GM21723 (cell line): ENCODE data around the gene HNRNPDL.
"Not testable (repeated sequence)": the region's sequence is repeated elsewhere in the genome, so short reads cannot be mapped to it uniquely, and the experiment has no call there.

ENCODE experiments used
- ATAC-seq: cut with Tn5 transposase; IDR thresholded peaks from one replicate; pipeline ENCODE4 v1.9.1; 2021; ENCODE audit warnings: mild to moderate bottlenecking, moderate library complexity; ENCODE audit not compliant: unreplicated experiment

The HNRNPDL gene

DNA sequence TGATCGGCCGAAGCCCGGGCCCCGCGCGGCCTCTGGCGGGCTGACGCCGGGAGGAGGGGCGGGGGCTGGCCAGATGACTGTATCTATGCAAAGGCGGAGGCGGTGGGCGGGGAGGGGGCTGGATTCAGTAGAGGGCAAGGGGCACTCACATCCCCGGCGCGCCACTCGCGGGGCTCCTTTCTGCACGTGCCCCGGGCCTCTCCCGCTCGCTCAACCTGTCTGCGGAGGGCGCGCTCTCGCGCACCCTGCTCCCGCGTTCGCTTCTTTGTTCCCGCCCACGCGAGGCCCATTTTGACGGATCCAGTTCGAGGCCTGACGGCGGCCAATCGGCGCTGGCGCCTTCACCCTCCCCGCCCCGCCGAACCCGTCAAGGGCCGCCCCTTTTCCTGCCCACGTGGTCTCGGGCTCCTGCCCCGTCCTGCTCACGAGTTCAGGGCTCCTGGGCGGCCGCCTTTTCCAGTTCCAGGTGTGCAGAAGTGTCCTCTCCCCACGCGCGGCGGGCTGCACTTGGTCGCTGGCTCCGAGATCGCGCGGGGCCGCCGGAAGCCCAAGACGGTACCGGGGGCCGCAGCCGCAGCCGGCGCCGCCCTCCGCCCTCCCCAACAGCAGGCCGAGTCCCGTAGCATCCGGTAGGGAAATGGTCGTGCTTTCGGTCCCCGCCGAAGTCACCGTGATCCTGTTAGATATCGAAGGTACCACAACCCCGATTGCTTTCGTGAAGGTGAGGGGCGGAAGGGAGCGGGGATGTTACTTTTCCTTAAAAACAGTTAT lies at the start of gene HNRNPDL, which contains the start of gene ENOPH1:
TSS of gene HNRNPDL (minus strand) at position 270 of the 771 bp plus-strand sequence. CDS start 772 bp downstream, outside the sequence.
TSS of gene ENOPH1 (plus strand) at position 398 of the 771 bp plus-strand sequence. CDS start at position 638, 240 bp downstream.
- peak; percentile 78 for ATAC-seq

DNA sequence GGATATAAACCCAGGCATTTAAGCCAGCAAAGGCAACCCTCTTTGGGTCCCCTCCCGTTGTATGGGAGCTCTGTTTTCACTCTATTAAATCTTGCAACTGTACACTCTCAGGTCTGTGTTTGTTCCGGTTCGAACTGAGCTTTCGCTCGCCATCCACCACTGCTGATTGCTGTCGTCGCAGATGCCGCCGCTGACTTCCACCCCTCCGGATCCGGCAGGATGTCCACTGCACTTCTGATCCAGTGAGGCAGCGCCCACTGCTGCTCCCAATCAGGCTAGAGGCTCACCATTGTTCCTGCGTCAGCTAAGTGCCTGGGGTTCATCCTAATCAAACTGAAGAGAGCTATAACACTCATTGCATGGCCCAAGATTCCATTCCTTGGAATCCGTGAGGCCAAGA lies 49.3 kb upstream of the HNRNPDL start:
- ATAC-seq, result no peak

DNA sequence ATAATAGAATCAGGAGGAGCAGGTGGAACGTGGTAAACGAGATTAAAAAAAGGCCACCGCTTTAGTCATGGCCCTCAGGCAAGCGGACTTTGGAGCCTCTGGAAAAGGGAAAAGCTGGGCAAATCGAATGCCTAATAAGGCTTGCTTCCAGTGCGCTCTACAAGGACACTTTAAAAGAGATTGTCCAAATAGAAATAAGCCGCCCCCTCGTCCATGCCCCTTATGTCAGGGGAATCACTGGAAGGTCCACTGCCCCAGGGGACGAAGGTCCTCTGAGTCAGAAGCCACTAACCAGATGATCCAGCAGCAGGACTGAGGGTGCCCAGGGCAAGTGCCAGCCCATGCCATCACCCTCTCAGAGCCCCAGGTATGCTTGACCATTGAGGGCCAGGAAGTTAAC lies 47.2 kb upstream of the HNRNPDL start:
- ATAC-seq, result not testable (repeated sequence)

DNA sequence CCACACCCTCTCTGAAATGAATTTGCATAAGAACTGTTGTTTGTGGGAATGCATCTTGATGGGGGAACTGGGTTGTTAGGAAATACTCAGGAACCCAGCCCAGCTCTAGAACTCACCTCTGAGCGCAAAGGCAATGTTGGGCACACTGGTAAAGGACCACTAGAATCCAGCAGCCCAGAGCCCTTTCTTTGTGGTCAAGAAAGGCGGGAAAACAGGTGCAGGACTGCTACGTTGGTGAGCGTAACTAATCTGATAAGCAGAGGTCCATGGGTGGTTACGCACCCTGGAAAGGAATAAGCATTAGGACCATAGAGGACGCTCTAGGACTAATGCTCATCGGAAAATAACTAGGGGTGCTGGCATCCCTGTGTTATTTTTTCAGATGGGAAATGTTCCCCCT lies 45.7 kb upstream of the HNRNPDL start:
- ATAC-seq, result not testable (repeated sequence)

DNA sequence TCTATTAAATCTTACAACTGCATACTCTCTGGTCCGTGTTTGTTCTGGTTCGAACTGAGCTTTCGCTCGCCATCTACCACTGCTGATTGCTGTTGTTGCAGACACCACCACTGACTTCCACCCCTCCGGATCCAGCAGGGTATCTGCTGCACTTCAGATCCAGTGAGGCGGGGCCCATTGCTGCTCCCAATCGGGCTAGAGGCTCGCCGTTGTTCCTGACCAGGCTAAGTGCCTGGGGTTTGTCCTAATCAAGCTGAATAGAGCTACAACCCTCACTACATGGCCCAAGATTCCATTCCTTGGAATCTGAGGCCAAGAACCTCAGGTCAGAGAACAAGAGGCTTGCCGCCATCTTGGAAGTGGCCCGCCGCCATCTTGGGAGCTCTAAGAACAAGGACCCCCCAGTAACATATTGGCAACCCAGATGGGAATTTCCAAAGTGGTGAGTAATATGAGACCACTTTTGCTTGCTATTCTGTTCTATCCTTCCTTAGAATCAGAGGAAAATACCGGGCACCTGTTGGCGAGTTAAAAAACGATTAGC lies 43.4 kb upstream of the HNRNPDL start:
- ATAC-seq, result no peak

DNA sequence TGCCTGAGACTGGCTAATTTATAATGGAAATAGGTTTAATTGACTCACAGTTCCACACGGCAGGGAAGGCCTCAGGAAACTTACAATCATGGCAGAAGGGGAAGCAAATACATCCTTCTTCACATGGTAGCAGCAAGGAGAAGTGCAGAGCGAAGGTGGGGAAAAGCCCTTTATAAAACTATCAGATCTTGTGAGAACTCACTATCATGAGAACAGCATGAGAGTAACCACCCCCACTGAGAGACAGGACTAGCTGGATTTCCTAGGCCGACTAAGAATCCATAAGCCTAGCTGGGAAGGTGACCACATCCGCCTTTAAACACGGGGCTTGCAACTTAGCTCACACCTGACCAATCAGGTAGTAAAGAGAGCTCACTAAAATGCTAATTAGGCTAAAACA lies 42.8 kb upstream of the HNRNPDL start:
- not testable (repeated sequence) for ATAC-seq

DNA sequence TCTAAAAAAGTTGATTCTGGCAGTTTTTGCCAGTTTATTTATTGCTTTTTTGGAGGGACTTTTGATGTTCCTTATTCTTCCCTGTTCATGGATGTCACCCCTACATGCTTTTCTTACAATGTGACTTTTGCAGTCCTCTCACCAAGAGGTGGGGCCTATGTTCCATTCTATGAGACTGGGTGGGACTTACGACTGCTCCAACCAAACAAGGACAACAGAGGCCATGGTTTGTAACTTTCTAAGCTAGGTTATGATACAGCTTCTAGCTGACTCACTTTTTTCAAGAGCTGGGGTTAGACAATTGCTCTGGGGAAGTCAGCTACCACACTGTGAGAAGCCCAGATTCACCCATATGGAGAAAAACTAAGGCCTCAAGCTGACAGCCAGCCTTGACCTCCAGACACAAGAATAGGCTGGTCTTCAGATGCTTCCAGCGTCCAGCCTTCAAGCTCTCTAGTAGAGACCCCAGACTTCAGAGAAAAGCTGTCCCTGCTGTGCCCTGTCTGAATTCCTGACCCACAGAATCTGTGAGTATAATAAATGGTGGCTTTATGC lies 39.6 kb upstream of the HNRNPDL start:
- no peak for ATAC-seq

DNA sequence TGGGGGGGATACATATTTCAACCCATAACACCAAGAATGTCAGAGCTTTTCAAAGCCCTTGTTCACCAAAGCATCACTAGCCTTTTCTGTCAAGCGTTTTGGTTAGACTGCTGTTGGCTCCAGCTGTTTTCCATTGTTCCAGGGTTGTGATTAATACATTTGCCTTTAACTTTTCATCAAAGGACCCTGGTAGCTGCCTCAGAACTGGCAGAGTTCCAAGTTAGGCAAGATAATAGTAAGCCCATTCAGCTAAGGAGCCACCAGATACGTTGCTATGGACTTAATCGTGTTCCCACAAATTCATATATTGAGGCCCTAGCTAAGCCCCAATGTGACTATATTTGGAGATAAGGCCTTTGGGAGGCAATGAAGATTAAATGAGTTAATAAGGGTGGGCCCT lies 37.2 kb upstream of the HNRNPDL start:
- no peak for ATAC-seq

DNA sequence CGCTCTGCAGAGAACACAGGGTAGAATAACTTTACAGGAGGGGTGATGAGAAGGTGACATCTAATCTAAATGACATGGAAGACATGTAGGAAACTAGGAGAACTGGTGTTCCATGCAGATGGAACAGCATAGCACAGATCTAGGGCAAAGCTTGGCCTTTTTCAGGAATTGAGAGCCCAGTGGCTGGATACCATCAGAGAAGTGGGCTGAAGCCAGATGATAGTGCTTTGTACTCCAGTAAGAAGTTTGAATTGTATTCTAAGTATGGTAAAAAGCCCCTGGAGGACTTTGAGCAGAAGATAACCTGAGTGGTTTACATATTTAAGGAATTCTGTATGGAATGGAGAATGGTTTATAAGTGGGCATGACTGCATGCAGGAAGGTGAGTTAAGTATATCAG lies 33.0 kb upstream of the HNRNPDL start:
- ATAC-seq, result no peak

DNA sequence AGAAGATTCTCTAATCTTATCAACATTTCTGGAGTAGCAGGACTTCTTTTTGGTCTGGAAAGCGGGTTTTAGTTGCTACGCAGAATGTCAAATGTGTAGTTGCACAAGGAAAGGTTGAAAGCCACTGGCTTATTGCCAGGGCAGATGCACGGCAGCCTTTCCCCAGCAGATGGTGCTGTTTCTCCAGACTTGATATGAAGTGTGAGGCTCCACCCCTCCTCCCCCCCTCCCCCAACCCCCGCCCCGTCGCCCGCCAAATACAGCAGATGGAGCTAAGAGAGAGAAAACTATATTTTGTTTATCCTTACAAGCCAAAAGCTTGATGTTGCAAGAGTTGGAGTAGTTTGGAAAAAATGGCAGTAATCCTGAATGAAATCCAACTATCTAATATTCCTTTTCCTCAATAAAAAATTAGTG lies 32.2 kb upstream of the HNRNPDL start:
- peak; percentile 84 for ATAC-seq

DNA sequence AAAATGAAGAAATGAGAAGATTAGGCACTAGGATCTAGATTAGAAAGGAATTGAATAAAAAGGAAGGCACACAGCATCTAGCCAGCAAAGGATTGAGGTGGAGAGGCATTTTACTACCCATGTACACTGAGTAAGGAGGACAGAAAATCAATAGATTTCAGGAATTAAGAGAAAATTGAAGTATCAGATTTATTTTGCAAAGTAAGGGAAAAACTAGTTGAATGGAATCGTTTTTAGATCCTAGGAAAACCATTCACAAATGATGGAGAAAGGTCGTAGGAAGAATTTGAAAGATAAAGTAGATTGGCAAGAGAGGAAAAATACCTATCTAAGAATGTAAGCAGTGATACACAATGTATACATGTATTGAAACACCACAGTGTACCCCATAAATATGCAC lies 31.4 kb upstream of the HNRNPDL start:
- ATAC-seq, result no peak

DNA sequence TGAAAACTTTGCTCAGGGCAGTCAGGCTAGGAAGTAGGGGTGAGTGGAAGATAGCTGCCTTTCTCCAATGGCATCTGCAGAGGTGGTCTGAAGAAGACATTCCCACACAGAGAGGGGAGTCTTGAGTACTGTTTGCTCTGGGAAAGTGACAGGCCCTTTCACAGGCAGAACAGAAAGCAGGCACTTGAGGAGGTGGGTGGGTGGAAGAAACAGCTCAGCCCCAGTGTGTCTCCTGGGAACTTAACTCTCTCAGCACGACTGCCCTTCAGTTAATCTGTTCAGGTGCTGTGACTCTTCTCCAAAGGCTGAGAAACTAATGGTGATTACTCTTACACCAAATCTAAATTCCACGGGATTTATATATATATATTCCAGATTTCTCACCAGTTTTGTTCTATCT lies 28.5 kb upstream of the HNRNPDL start:
- no peak for ATAC-seq

DNA sequence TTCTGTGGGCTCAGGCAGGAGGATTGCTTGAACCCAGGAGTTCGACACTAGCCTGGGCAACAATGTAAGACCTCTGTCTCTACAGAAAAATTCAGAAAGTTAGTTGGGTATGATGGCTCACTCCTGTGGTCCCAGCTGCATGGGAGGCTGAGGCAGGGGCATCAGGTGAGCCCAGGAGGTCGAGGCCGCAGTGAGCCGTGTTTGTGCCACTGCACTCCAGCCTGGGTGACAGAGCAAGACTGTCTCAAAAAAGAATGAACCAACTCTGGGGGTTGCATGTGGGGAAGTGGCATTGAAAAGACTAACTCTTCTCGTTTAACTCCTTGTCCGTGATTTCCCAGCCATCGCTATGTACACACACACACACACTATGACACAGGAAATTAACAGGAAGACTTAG lies 27.0 kb upstream of the HNRNPDL start:
- no peak for ATAC-seq

DNA sequence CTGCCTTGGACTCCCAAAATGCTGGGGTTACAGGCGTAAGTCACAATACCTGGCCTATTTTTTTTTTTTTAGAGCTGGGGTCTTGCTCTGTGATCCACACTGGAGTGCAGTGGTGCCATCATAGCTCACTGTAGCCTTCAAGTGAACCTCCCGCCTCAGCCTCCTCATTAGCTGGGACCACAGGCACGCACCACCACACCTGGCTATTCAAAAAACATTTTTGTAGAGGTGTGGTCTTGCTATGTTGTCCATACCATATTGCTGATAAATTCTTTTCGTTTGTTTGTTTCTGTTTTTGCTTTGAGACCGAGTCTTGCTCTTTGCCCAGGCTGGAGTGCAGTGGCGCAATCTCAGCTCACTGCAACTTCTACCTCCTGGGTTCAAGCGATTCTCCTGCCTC lies 21.8 kb upstream of the HNRNPDL start:
- no peak for ATAC-seq

DNA sequence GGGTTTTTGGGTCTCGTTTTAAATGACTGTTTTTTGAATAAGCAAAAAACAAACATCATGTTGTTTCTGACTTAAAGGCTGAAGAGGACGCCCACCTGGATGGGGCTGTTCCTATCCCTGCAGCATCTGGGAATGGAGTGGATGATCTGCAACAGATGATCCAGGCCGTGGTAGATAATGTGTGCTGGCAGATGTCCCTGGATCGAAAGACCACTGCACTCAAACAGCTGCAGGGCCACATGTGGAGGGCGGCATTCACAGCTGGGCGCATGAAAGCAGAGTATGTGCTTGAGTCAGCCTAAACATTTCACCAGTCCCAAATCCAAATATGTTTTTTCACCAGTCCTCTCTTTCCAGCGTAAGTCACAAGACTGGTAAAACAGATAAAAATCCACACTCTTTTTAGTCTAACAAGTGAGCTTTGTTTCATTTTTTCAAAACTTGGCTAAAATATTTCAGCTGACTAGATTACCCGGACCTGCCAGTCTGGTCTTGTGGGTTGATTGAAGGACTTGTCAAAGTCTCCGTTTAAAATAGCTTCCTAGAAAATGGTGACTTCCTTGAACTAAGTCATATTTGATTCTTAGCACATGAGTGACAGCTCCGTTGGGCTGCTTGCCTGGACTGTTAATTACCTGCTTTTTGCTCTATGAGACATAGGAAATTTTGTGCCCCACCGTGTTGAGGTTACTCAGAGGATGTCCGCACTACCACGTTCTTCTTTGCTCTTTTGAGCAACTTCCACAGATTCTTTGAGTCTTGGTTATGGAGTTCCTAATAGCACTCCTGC lies 20.9 kb upstream of the HNRNPDL start:
- no peak for ATAC-seq

DNA sequence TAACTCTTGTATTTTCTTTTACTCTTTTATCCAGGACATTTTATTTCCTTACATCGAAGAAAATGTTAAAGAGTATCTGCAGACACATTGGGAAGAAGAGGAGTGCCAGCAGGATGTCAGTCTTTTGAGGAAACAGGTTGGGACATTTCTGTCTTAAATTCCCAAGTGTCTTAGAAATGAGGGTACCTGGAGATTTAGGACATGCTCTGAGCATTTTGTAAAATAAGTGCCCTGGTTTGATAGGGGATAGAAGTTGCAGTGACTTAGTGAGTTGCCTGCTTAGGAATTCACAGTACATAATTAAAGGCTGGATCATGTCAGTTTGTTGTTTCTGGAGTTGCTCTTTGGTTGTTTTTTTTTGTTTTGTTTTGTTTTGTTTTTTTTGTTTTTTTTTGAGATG lies 17.6 kb upstream of the HNRNPDL start:
- ATAC-seq, result no peak

DNA sequence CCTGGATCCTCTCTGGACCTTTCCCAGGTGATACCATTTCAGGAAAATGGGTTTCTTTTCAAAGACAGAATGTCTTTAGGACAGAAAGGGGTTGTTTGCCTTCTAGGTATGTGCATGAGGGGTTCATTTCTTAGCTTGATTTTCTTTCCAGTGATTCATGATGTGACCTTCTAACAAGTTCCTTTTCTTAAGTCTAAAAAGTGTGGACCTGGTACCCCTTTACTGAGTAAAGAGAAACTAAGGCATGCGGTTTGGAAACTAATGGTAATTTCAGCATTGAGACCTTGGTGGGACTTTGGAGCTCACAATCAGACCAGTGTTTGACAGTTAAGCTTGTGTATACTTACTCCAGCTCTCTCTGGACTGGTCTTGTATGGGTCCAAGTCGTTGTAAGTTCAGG lies 8.8 kb upstream of the HNRNPDL start:
- ATAC-seq, result no peak

DNA sequence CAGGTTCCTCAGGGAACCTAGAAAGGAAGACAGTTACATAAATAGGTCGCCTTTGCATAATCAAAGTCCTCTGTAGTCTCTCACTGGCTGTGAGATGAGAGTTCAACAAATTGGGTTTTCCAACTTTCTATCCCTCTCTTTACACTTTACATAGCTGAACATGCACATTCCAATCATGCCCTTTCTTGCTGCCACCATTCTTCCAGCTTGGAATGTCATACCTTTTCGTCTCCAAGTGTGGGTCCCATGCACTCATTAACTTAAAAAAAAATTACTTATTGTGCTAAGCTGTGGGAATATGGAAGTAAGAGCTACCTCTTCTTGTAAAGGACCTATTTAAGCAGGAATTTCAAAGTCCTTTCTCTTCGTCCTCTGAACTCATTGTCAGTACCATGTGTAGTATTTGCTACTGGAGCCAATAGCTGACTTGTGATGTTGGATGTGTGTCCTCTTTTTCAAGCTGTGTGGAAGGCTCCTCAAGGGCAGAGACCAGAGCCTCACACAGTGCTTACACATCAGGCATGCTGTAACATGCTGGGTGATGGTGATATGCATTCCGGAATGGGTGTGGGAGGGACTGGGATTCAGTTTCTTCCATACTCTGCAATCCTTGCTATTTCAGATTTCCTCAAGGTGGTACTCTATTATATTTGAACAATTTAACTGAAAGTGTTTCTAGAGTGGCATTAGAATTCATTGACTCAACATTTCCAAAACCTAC lies 7.2 kb upstream of the HNRNPDL start:
- no peak for ATAC-seq

DNA sequence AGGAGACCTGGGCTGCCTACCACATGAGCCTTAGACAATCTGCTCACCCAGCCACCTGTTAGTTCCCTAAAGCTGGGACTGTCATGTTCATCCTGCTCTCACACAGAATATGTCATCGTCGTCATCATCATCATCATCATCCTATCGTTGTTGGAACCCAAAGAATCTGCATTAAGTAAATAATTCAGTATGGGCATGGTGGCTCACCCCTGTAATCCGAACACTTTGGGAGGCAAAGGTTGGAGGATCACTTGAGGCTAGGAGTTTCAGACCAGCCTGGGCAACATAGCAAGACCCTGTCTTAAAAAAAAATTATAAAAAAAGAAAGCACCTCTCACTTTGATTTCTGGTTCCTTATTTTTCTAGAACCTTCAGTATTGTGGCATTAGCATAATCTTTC lies 6.5 kb upstream of the HNRNPDL start:
- no peak for ATAC-seq

DNA sequence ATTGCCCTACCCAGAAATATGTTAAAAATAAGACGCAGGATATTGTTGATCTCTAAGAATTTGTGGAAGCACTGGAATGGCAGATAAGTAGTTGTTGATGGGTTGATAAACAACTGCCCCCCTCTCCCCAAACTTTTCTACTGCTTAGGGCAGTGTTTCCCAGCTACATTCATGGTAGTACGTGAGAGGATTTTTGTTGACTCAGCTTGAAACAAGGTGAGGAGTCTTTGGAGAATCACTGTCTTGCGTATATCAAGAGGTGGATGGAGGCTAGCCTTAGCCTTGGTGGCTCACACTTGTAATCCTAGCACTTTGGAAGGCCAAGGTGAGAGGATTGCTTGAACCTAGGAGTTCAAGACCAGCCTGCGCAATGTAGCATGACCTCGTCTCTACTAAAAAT lies 5.9 kb upstream of the HNRNPDL start:
- no peak for ATAC-seq

DNA sequence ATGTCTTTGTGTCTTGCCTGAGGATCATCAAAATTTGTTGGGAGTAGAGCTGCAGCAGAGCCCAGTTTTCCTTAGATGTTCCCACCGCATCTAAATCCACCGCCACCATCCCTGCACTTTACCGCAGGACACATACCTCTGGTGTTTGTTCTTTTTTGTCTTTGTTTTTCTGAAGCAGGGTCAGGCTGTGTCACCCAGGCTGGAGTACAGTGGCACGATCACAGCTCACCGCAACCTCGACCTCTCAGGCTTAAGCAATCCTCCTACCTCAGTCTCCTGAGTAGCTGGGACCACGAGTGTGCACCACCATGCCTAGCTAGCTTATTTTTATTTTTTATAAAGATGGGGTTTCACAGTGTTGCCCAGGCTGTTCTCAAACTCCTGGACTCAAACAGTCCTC lies 4.7 kb upstream of the HNRNPDL start:
- ATAC-seq, result no peak
